Peyer's patch (tissue), 4 donors: ENCODE data around the gene ZBTB7C.

Experiments
- POLR2A ChIP-seq, 2 donors: fragments of 450-650 bp; IDR thresholded peaks; one replicate each; pipeline ENCODE4 v1.5.1; 2017; ENCODE audit warnings: antibody characterized with exemption in 2 of 2, mild to moderate bottlenecking in 2 of 2, moderate library complexity in 2 of 2
- TF ChIP-seq, protein P1 (sequence below), 6 experiments: fragments of 450-650 bp in 4 of 6; fragments of 200-600 bp in 2 of 6; sonication (generic) in 1 of 6; IDR thresholded peaks; one replicate each; pipeline ENCODE4 v1.5.1; 2017 to 2019; ENCODE audit warnings: antibody characterized with exemption in 6 of 6, mild to moderate bottlenecking in 3 of 6, moderate library complexity in 1 of 6

DNA sequence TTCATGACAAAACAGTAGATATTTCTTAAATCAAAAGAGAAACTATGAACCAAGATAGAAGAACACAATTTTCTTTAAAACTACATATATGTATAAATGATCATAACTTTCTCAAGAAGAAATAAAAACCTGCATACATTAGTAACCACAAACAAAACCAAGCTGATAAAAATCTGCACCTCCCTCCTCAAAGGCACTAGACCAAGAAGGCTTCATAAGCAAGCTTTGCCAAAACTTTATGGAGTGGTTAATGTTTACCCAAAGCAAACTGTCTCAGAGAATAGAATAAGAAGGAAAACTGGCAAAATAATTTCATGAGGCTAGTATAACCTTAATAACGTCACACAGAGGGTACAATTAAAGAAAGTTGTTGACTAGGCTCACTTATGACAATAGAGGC, 138.3 kb downstream of the ZBTB7C start:
- TF ChIP-seq POLR2A (IDR thresholded peaks at IDR 0.05) = no peak
- TF ChIP-seq, protein P1, sequence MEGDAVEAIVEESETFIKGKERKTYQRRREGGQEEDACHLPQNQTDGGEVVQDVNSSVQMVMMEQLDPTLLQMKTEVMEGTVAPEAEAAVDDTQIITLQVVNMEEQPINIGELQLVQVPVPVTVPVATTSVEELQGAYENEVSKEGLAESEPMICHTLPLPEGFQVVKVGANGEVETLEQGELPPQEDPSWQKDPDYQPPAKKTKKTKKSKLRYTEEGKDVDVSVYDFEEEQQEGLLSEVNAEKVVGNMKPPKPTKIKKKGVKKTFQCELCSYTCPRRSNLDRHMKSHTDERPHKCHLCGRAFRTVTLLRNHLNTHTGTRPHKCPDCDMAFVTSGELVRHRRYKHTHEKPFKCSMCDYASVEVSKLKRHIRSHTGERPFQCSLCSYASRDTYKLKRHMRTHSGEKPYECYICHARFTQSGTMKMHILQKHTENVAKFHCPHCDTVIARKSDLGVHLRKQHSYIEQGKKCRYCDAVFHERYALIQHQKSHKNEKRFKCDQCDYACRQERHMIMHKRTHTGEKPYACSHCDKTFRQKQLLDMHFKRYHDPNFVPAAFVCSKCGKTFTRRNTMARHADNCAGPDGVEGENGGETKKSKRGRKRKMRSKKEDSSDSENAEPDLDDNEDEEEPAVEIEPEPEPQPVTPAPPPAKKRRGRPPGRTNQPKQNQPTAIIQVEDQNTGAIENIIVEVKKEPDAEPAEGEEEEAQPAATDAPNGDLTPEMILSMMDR (IDR thresholded peaks at IDR 0.05) = no peak
